H1 (cell line): ENCODE measurements around the gene ANKH.

Experiments used
- EZH2 ChIP-seq: fragments of 200-600 bp; sonication (generic); IDR thresholded peaks from 2 replicates; pipeline ENCODE4 v1.7.1; 2012; ENCODE audit warnings: low read depth, mild to moderate bottlenecking, moderate library complexity, low read length, inconsistent platforms; ENCODE audit not compliant: severe bottlenecking
- SP2 ChIP-seq: IDR thresholded peaks from 2 replicates; pipeline ENCODE4 v1.6.1; 2012; ENCODE audit warnings: mild to moderate bottlenecking, low read length, inconsistent platforms

DNA sequence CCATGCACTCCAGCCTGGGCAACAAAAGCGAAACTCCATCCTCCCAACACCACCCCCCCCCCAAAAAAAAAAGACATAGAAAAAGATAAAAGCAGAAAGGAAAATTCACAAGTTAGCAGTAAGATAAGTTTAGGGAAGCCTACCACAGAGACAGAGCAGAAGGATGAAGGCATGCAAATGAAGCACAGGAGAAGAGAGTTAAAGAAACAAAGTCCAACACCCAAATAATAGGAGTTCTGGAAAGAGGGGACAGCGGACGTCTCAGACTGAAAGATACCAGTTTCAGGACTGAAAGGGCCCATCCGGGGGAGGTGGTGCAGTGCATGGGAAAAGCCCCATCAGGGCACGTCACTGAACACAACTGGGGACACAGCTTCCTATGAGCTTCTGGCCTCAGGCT is 152.8 kb downstream of the ANKH start:
- TF ChIP-seq EZH2 (no peak), SP2 (no peak)
